GM04504 (cell line): Measurements from ENCODE around the gene VMAC.

Experiments used
- DNase-seq: peaks from one replicate; pipeline ENCODE4 v3.0.0-alpha.2; 2012; ENCODE audit warnings: low read depth

Gene VMAC

DNA sequence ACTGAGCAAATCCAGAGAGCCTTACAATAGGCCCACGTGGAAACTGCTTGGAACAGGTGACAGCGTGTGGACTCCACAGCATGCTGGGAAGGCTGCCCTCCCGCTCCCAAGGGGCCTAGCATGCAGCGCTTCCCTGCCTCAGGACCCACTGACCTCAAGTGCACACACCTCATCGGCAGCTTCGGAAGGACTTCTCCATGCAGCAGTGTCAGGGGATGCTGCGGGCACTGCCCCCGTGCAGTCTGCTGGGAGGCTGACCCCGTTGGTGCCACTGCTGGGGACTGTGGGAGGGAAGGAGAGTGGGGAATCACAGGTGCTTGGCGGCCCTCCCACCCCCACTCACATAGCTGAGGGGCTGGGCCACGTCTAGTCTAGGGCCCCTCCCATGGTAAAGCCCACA lies 26.6 kb downstream of the VMAC start:
- no peak for DNase-seq

DNA sequence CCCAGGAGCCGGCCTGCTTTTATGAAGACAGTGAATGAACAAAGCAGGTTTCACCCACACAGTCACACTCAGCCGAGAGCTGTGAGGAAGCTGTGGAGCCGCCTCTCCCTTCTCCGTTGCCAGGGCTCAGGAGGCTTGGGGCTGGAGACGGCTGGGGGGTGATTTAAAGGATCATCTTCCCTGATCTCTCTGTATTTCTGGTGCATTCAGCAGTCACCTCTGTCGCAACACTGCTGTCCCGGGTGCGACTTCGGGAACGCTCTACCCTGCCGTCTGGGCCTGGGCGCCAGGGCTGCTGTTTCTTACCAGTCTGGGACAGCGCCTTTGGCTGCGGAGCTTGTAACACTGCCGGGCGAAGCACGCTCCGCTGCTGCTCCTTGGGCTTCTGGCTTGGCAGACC lies 27.5 kb downstream of the VMAC start:
- no peak for DNase-seq

DNA sequence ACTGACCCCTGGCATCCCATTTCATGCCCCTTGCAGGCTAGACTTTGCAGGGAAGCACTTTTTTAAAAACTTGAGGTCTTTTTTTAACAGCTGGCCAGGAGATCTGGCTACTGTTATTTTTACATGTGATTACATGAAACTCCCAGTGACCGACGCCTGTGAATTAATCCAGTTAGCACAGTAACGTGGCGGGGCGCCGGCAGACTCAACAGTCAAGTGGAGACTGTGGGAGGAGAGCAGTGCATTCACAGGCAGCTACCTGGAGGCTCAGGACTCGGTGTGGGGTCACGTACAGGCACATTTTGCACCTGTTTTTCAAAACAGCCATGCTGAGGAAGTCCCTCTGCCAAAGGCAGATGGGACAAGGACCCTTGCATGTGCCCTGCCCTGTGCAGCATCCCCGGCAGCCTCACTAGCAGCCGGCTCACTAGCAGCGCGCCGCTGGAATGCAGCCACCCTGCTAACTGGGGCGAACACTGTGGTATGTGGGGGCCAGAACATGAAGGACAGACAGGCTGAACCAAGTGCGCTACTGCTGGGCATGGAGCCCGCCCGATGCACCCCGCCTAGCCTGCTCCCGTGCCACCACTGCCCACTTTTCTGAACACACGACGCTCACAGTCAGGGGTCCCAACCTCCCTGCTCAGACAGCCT lies 28.1 kb downstream of the VMAC start:
- DNase-seq: no peak

DNA sequence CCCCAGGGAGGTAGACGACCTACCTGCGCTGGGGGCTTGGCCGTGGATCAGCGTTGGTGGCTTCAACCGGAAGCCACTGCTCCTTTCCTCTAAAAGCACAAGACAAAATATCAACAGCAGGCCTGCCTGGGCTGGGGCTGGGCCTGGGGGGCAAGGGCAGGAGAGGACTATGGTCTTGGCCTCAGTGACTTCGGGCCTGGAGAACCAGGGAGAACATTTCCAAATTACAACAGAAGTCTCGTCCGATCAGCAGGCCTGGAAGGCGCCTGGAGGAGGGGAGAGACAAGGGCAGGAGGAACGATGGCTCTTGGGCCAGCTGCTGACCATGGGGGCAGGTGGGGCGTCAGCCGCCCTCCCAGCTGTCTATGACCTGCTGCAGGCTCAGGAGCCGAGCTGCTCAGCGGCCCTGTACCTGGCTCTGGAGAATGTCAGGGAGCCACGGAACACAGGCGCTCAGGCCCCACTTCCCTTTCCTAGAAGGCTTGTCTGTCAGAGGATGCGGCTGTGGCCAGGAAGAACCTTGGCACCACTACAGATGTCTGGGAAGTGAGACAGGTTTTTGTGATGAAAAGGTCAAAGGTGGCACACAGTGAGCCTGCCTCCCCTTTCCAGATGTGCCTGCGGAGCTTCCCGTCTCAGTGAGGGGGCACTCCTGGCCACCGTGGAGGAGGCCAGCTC lies 28.9 kb downstream of the VMAC start:
- DNase-seq: no peak

DNA sequence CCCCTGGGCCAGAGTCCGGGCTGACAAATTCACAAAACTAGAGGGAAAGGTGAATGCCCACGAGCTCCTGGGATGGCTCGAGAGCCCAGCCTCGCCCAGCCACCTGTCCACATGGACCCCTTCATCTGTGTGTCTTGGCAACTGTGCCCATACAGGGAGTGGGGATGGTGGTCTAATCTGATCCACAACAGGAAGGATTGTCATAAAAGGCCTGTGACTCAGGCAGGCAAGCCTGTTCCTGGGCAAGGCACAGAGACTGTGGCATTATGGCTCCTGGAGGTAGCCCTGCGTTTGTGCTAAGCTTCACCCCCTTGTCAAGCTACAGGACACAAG lies 29.4 kb downstream of the VMAC start:
- DNase-seq: no peak

DNA sequence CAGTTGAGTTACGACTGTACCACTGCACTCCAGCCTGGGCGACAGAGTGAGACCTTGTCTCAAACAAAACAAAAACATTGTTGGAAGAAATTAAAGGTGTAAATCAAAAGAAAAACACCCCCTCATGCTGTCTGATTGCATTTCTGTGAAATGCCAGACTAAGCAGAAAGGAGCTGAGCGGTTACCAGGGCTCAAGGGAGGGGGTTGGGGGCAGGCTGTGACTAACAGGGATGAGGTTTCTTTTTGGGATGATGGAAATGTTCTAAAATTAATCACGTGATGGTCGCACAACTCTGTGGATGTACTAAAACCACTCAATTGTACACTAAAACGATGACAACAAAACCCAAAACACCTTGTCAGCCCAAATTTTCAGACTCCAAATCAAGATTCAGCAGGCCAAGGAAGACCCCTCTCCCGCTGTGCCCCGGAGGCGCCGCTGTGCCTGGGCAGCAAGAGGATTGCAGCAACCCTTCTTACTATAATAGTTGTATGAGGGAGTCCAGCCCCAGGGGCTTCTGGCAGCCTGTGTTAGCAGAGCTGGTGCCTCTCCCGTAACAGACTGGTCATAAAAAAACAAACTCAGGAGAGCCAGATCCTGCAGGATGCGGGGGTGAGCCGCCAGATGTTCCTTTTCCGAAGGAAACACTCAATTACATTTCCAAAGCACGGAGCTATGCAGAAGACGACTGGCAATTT lies 30.3 kb downstream of the VMAC start:
- no peak for DNase-seq

DNA sequence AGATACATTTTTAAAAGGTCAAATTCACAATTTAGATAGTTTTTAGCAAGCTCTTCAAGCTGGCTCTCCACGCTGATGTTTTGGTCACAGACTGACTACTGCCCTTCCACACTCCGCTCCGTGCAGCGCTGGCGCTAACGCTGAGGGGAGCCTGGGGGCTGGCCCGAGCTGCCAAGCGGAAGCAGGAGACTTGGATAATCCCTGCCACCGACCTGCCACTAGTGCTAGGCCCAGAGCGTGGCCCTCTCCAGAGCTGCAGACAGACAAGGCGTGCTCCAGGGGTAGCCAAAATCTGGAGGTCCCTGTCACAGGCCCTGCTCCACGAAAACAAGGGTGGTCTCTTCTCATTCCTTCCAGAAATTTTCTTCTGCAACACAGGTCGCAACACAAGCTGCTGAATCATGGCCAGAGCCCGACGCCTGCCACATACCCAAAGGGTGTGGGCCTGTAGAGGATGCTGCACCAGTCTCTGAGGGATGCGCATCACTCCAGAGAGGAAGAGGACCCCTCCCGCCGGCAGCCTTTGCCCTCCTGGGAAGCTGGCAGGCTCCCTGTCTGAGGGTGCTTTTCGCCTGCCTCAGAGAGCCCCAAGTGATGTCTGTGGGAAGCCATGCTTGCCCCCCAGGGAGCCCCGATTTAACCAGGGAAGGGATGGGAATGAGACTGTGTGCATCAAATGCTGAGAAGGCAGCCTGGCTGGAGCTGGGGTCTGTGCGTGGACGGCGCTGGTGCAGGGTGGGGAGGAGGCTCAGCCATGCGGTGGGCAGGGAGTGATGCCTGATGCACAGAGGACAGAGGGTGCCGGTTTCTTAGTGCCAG lies 31.0 kb downstream of the VMAC start:
- DNase-seq: no peak

DNA sequence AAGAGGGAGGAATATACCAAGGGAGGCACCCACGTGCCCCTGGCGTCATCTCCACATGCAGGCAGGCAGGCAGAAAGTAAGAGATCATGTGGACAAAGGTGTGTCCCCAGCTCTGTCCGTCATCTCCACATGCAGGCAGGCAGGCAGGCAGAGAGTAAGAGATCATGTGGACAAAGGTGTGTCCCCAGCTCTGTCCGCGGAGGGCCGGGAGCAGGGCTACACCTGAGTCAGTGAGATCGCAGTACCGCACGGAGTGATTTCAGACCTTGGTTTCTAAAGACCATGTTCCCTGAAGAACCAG lies 31.6 kb downstream of the VMAC start:
- no peak for DNase-seq

DNA sequence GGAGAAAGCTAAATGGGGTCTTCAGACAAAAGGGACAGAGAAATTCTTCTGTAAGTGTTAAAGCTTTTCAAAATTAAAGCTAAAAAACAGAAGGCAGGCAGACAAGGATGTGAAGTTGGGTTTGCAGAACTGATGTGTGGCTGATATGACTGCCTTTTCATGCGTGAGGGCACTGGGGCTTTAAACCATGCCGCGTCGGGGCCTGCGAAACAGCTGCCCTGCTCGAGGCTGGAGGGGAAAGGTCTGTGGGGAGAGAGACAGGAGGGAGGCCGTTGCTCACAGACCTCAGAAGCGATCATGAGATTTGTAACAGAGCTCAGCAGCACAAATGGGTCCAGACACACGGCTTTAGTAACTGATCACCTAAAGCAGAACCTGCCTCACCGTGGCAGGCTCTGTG lies 32.9 kb downstream of the VMAC start:
- no peak for DNase-seq

DNA sequence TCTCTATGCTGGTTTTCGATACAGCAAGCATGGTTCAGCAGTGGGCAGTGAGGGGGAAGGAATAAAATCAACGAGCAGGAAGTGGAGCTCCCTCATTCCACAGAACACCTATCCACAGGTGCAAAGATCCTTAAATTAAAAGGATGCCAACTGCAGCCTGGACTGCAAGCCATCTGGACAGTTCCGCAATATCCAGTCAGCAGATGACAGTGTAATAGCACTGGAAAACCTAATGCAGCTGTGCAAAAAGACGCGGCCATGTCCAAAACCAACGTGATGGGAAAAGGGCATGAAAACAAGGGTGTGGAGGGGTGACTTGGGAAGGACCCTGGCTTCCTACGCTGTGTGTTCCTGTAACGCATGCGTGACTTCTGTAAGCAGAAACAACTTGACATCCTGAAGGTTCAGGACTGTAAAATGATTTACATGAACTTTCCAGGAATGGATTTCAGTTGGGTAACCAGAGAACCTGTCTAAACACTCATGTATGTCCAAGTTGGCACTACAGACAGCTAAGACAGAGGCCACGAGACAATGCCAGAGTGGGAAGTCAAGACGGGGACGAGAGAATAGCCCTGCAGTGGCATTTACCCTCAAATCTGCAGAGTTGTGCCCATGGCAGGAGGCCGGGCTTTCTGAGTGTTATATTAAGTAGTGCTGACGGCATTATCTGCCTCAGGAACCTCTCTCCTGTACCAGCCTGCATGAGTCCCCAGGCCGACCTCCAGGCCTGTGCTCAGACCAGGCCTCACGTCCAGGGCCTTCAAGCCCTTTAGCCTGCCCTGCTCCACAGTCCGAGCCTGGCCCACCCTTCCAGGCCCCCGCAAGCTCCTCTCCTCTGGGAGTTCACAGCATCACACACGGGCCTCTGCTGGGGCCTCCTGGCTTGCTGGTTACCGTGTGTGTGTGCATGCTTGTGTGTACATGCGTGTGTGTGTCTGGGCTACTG lies 35.9 kb downstream of the VMAC start:
- DNase-seq: no peak

DNA sequence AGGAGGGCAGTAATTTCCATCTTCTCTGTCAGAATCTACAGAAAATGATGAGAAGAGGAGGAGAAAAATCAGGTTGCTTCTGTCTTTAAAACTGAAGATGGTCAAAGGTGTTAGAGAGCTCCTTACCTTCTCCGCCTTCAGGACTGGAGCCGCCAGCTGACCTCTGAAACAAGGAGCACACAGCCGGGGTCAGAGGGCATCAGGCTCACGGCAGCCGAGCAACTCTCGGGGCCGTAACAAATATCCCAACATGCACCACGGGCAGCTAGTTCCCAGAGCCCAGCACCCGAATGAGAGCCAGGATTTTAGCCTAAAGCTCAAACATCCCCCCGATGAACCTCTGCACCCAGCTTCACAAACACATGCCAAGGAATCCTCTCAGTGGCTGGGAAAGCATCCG lies 37.0 kb downstream of the VMAC start:
- DNase-seq: no peak

DNA sequence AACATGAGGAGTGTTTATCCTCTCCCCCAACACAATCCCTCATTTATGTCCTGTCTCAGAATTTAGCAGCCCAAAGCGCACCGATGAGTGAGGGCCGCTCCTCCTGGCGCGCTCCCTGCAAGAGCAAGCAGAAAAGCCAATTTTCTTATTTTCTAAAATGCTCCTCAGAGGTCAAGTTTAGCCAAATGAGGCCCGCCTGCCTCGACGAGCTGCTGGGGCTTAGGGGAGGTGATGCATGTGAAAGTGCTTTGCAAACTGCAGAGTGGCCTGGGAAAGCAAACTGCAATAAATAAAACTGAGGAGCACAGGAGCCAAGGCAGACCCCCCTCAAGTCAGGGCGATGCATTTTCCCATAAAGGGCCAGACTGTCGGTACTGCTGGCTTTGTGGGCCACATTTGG lies 38.4 kb downstream of the VMAC start:
- DNase-seq: no peak

DNA sequence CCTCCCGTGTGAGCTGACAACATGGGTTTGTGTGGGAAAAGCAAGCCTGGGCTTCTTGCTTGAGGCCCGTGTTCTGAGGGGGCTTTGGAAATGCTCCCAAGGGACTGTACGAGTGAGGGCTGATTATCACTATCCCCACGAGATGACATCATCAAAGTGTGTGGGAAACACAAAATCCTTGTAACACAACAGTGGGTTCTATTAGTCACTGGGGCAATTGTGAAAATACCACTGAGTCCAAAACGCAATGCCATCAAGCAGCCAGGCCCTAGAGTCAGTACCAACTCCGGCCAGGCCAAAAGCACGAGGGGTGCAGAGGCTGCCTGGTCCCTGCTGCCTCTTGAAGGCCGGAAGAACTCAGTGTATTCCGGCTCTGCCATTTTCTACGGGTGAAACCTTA lies 39.0 kb downstream of the VMAC start:
- no peak for DNase-seq

DNA sequence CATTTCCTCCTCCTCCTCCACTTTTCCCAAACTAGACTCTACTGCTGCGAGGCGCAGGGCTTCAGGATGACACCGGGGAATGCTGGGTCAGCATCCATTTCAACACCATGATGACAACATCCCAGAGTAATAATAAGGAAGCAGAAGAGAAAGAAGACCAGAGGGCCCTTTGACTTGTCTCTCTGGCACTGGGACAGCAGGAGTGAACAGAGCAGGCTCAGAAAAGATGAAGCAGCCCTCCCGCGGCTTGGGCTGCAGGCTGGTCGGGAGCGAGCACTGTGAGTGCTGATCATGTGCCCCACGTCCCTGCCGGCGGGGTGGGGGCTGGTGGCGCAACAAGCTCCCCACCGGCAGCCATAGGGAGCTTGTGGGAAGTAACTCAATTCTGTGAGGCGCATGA lies 42.8 kb downstream of the VMAC start:
- no peak for DNase-seq

DNA sequence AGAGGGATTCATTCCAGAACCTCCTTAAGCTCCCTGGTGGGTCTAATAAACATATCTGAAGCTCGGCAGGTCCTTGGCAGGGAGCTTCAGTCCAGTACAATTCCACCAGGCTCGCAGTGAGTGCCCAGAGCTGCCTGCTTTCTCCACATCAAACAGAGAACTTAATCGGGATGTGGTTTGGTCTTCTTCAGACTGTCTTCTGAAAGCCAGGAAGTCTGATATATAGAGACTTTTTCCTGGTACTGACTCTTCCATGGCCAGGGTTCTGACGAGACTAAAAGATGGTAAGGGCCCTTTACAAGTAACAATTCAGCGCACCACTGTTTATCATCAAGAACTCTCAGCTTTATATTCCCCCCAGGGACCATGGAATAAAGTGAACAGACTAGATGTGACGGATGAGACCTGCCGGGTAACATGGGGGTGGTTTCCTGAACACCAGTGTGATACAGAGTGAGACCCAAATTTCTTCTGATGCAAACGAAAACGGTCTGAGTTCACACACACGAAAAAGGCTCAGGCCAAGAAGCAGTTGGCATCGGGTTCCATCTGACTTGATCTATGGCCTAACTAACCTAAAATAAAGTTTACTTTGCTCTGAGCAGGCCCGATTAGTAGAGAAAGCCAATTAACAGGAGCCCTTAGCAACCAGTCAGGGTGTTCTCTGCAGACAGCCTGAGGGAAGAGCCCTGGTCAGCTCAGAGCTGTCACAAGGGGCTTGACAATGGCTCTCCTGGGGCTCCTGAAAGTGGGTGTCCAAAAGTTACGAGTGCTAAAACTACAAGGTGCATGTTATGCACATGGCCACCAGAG lies 44.3 kb downstream of the VMAC start:
- no peak for DNase-seq

DNA sequence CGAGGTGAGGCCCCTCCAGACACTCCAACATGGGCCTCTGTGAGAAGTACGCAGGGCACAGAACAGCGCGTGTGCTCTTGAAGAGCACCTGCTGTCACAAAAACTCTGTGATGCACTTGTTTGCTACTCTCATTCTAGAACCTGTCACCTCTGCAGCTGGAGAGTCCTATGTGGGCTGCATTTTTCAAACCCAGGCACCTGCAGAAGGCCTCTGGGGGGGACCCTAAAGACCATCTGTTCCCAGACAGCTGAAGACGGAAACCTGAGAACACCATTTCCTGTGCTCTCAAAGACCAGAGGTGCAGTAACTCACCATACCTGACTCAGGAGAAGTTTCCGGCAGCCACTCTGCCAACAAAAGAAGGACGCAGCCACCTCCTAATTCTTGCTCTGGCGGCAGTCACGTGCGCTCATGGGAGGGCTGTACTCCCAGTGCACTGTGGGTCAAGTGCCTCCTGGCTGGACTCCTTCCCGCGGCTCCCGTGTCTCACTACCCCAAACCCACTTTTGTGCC lies 45.2 kb downstream of the VMAC start:
- DNase-seq: no peak

DNA sequence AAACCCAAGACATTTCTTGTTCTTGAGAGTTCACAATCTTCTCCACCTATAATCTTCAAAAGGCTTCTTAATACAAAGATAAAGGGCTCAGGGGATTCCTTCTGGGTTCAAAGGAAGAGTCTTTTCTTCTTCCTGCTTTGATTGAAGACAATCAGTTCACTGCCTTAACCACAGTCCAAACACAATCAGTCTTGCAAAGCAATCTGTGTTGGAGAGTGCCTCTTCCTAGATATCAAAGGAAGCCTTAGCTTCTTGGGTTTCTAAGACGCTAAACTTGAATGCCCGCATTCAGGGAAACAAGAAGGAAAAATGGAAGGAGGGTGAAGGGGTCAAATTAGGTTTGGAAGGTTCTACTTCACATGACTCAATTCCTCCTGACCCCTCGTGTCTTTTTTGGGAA lies 46.1 kb downstream of the VMAC start:
- DNase-seq: no peak

DNA sequence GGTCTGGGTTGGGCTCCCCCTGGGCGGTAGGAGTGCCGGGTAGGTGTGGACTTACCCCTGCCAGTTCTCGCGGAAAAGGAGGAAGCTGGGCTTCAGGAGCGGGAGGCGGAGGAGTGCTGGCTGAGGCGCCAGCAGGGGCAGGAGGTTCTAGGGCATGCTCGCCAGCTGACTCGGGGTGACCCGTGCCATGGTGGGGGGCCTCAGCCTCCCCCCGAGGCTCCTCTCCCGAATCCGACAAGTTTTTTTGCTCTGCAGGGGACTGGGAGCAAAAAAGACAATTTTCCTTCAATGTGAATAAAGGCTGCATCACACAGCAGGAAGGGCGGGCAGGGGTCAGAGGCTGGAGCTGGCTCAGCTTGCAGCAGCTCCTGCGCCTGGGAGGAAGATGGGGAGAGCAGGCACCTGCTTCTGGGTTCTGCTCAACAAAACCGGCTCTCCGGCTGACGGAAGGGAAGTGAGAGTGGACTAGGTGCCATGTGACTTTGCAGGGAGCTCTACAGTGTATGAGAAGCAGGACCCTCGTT lies 46.7 kb downstream of the VMAC start:
- DNase-seq: no peak

DNA sequence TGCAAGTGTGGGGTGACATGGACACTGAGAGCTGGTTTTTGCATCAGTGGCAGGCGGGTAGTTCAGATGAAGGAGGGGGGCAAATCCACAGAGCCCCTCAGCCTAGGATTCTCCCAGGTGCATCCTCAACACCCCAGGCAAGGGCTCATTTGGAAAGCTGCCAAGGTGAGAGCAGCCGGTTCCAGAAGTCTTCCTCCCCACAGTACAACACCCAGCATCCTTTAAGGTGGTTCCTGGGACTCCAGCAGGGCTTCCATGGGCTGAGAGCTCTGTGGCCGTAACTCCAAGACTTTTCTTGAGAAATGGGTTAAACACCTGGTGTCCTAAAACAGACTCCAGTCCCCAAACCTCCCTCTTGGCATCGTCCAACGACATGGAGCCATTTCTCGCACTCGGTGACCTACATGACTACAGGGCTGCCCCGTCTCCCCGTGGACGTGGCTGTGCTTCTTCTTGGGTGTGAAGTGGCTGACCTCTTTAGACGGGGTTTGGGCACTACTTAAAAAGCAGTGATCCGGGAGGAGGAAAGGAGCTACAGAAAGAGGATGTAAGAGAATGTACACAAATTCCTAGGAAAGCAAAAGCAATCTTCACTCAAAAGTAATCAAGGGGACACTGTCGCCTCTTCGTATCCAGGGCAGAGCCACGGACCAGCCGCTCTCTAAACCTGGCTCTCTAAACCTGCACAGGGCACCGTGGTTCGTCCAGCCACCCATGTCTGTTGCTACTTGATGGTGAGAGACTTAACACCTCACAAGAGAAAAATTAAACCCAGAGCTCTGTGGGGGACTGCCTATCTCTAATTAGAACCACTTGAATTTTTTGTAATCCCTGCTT lies 47.7 kb downstream of the VMAC start:
- no peak for DNase-seq
